ENCODE data around the gene YAF2. TPM values are rescaled to one million over a fixed set of nuclear protein-coding genes. Genes with fewer than 3 reads are reported as not detected.
A peak's percentile ranks its signal among the peaks of the same experiment; 100 is the strongest.

Gene YAF2
- total RNA-seq, 1 experiment from 2014 or later: 12.2 TPM

GRCh38 chr12:42172441-42173210 is 65.4 kb downstream of the YAF2 start:
- DNase-seq (ENCODE audit: low read depth): no peak
- in situ Hi-C loops (cut with HindIII; ENCODE audit: low pct_unique_long_range_greater_than_20kb, low sequenced_read_pairs): no loop called here

- in situ Hi-C loops (cut with HindIII; ENCODE audit: low pct_unique_long_range_greater_than_20kb, low sequenced_read_pairs): no loop called here
- no peak for DNase-seq (ENCODE audit: low read depth)
Observed at GRCh38 chr12:42167711-42168110, 70.3 kb downstream of the YAF2 start.

GRCh38 chr12:42166501-42166900 is 71.5 kb downstream of the YAF2 start:
- no peak for DNase-seq (ENCODE audit: low read depth)
- in situ Hi-C loops (cut with HindIII; ENCODE audit: low pct_unique_long_range_greater_than_20kb, low sequenced_read_pairs): no loop called here

- in situ Hi-C loops (cut with HindIII; ENCODE audit: low pct_unique_long_range_greater_than_20kb, low sequenced_read_pairs): no loop called here
- DNase-seq (ENCODE audit: low read depth): no peak
Observed at GRCh38 chr12:42163913-42164312, 74.1 kb downstream of the YAF2 start.

- no peak for DNase-seq (ENCODE audit: low read depth)
- in situ Hi-C loops (cut with HindIII; ENCODE audit: low pct_unique_long_range_greater_than_20kb, low sequenced_read_pairs): no loop called here
Observed at GRCh38 chr12:42162965-42163364, 75.1 kb downstream of the YAF2 start.

GRCh38 chr12:42162193-42162592 is 75.9 kb downstream of the YAF2 start:
- no peak for DNase-seq (ENCODE audit: low read depth)
- in situ Hi-C loops (cut with HindIII; ENCODE audit: low pct_unique_long_range_greater_than_20kb, low sequenced_read_pairs): no loop called here

GRCh38 chr12:42161529-42161928 is 76.5 kb downstream of the YAF2 start:
- in situ Hi-C loops (cut with HindIII; ENCODE audit: low pct_unique_long_range_greater_than_20kb, low sequenced_read_pairs): no loop called here
- DNase-seq (ENCODE audit: low read depth): no peak

- DNase-seq (ENCODE audit: low read depth): peak; percentile 83
- in situ Hi-C loops (cut with HindIII; ENCODE audit: low pct_unique_long_range_greater_than_20kb, low sequenced_read_pairs): loop anchor here (10.0 kb wide), 1 partner anchor 79 kb away; the partner anchor contains the start of gene YAF2
Observed at GRCh38 chr12:42156232-42156631, 81.8 kb downstream of the YAF2 start.

GRCh38 chr12:42145552-42146215 is 92.4 kb downstream of the YAF2 start:
- in situ Hi-C loops (cut with HindIII; ENCODE audit: low pct_unique_long_range_greater_than_20kb, low sequenced_read_pairs): loop anchor here (25.0 kb wide), 1 partner anchor 192 kb away; the partner anchor contains the start of genes PPHLN1 and ZCRB1
- DNase-seq (ENCODE audit: low read depth): peak; percentile 70

- in situ Hi-C loops (cut with HindIII; ENCODE audit: low pct_unique_long_range_greater_than_20kb, low sequenced_read_pairs): loop anchor here (25.0 kb wide), 1 partner anchor 192 kb away; the partner anchor contains the start of genes PPHLN1 and ZCRB1
- DNase-seq (ENCODE audit: low read depth): no peak
Observed at GRCh38 chr12:42145197-42145549, 92.9 kb downstream of the YAF2 start.

- peak; percentile 99 for DNase-seq (ENCODE audit: low read depth)
- in situ Hi-C loops (cut with HindIII; ENCODE audit: low pct_unique_long_range_greater_than_20kb, low sequenced_read_pairs): loop anchor here (25.0 kb wide), 1 partner anchor 193 kb away; the partner anchor contains the start of genes PPHLN1 and ZCRB1
Observed at GRCh38 chr12:42144408-42145196, 93.4 kb downstream of the YAF2 start, which contains the start of gene GXYLT1. TSS of gene GXYLT1 (minus strand) at chr12:42144874. CDS start at chr12:42144646, 228 bp downstream.

GRCh38 chr12:42144158-42144407 is 94.0 kb downstream of the YAF2 start:
- in situ Hi-C loops (cut with HindIII; ENCODE audit: low pct_unique_long_range_greater_than_20kb, low sequenced_read_pairs): loop anchor here (25.0 kb wide), 1 partner anchor 193 kb away; the partner anchor contains the start of genes PPHLN1 and ZCRB1
- DNase-seq (ENCODE audit: low read depth): no peak

GRCh38 chr12:42143452-42144157 is 94.4 kb downstream of the YAF2 start:
- in situ Hi-C loops (cut with HindIII; ENCODE audit: low pct_unique_long_range_greater_than_20kb, low sequenced_read_pairs): loop anchor here (25.0 kb wide), 1 partner anchor 194 kb away; the partner anchor contains the start of genes PPHLN1 and ZCRB1
- no peak for DNase-seq (ENCODE audit: low read depth)

GRCh38 chr12:42141981-42142606 is 96.0 kb downstream of the YAF2 start:
- in situ Hi-C loops (cut with HindIII; ENCODE audit: low pct_unique_long_range_greater_than_20kb, low sequenced_read_pairs): loop anchor here (25.0 kb wide), 1 partner anchor 195 kb away; the partner anchor contains the start of genes PPHLN1 and ZCRB1
- no peak for DNase-seq (ENCODE audit: low read depth)

GRCh38 chr12:42140901-42141300 is 97.1 kb downstream of the YAF2 start:
- in situ Hi-C loops (cut with HindIII; ENCODE audit: low pct_unique_long_range_greater_than_20kb, low sequenced_read_pairs): loop anchor here (25.0 kb wide), 1 partner anchor 196 kb away; the partner anchor contains the start of genes PPHLN1 and ZCRB1
- peak; percentile 66 for DNase-seq (ENCODE audit: low read depth)

GRCh38 chr12:42135259-42135814 is 102.7 kb downstream of the YAF2 start:
- in situ Hi-C loops (cut with HindIII; ENCODE audit: low pct_unique_long_range_greater_than_20kb, low sequenced_read_pairs): loop anchor here (25.0 kb wide), 1 partner anchor 202 kb away; the partner anchor contains the start of genes PPHLN1 and ZCRB1
- DNase-seq (ENCODE audit: low read depth): no peak

All from Caki2 (cell line).